ENCODE results near the gene CISH. TPM values are rescaled to one million over a fixed set of nuclear protein-coding genes. Genes with fewer than 3 reads are reported as not detected.

CISH gene
- total and polyA plus RNA-seq, 10 of the 15 experiments (the other 5 are each of a cell fraction or from before 2014, with no cell fraction given), result 0.21 to 4.4 (median 1.8) TPM

GRCh38 chr3:50608278-50608677 is 3.3 kb downstream of the CISH start (continued):
- TF ChIP-seq BCL3 (IDR thresholded peaks at IDR 0.05; ENCODE audit: borderline replicate concordance, insufficient read depth, low read depth, low read length, poor library complexity, severe bottlenecking) (no peak), NFYA (IDR thresholded peaks at IDR 0.05; ENCODE audit: borderline replicate concordance, low read depth, low read length) (no peak)

- WGBS (ENCODE audit: insufficient coverage, insufficient replicate concordance, low lambda C conversion rate, missing lambda C conversion rate), result 95% methylated on average over 29 of the region's 29 CpGs
- CTCF ChIA-PET, result interaction anchor here (13.6 to 13.9 kb wide), 2 partner anchors 17 to 33 kb away, joined by 317 to 410 read pairs; partner anchors contain the start of gene HEMK1
- H4K20me1 ChIP-seq (ENCODE audit: control insufficient read depth, insufficient read depth), result no peaks in the 10 kb centered on the region
- no peak overlapping the region for H3K9ac ChIP-seq (ENCODE audit: control insufficient read depth, insufficient read depth, low read length)
- intact Hi-C loops (cut with micrococcal nuclease; ENCODE audit: unreplicated experiment) (no loop called here), in situ Hi-C loops (cut with MboI) (loop anchor here (25.0 kb wide), 1 partner anchor 1080 kb away; no protein-coding TSS in a partner anchor)
- H3K27ac ChIP-seq (ENCODE audit: control insufficient read depth, insufficient read depth), result no peak overlapping the region
- H2AFZ ChIP-seq (ENCODE audit: control insufficient read depth, low read depth, low read length), result no peak overlapping the region
- ATAC-seq, result no peak
- RAD21 ChIA-PET (ENCODE audit: unreplicated experiment), result interaction anchor here (7.0 kb wide), 1 partner anchor 18 kb away, joined by 135 read pairs; no protein-coding TSS in a partner anchor
- H3K27me3 ChIP-seq (replicated peaks in 1 of 2; ENCODE audit: control insufficient read depth in 2 of 2, insufficient read depth in 2 of 2, low read length in 1 of 2), result no peaks in the 10 kb centered on the region
- SMC1A ChIA-PET (ENCODE audit: uncharacterized antibody, unreplicated experiment), result interaction anchor here (11.4 kb wide), 1 partner anchor 18 kb away, joined by 186 read pairs; no protein-coding TSS in a partner anchor
- H3K4me3 ChIP-seq, result no peak overlapping the region
- POLR2A ChIA-PET, result interaction anchor here (1.0 to 5.0 kb wide), 2 partner anchors 13 to 19 kb away, joined by 3 to 54 read pairs; no protein-coding TSS in a partner anchor
- DNase-seq (ENCODE audit: low read depth, low spot score), result no peak
- no peak overlapping the region for H3K4me2 ChIP-seq (ENCODE audit: control insufficient read depth, insufficient read depth)
- peaks cover 18% of the 10 kb centered on the region for H3K4me1 ChIP-seq (ENCODE audit: control insufficient read depth, insufficient read depth, low read length)
- H3K36me3 ChIP-seq (ENCODE audit: control insufficient read depth in 2 of 2, insufficient read depth in 2 of 2, low read length in 1 of 2), result no peaks in the 10 kb centered on the region
- H3K9me3 ChIP-seq (replicated peaks; ENCODE audit: control insufficient read depth, insufficient read depth, low read length), result no peaks in the 10 kb centered on the region
- no peaks in the 10 kb centered on the region for H3K79me2 ChIP-seq (ENCODE audit: control insufficient read depth, insufficient read depth, low read length)
- no TSS peak for BruUV-seq (replicated peaks)
- FAIRE-seq, result no peak
- no peak for TF ChIP-seq CTCF (IDR thresholded peaks at IDR 0.05 in 2 of 3, conservative IDR thresholded peaks at IDR 0.05 in 1 of 3; ENCODE audit: control insufficient read depth in 2 of 3, extremely low read depth in 1 of 3, insufficient read depth in 1 of 3, low read depth in 3 of 3, low read length in 3 of 3)
- TF ChIP-seq IKZF2 (IDR thresholded peaks at IDR 0.05), result no peak
- TF ChIP-seq MEF2A (IDR thresholded peaks at IDR 0.05; ENCODE audit: insufficient read depth, low read depth, low read length), result no peak
- TF ChIP-seq NBN (IDR thresholded peaks at IDR 0.05), result no peak
- no peak for TF ChIP-seq PRDM15 (CRISPR knock-in tag; IDR thresholded peaks at IDR 0.05)
- TF ChIP-seq CREM (IDR thresholded peaks at IDR 0.05; ENCODE audit: low read depth), result no peak
These were observed 4.1 kb downstream of the CISH start for GRCh38 chr3:50607271-50608091.

Measured in GM12878 (cell line).